WTC11 (cell line): ENCODE data around the gene UTP3.

Experiments
- CREB1 ChIP-seq: sonication (generic); formaldehyde crosslinking; IDR thresholded peaks from 2 replicates; pipeline ENCODE4 v1.8.0; 2023; ENCODE audit warnings: mild to moderate bottlenecking, missing genetic modification reagents
- JUN ChIP-seq: sonication (generic); formaldehyde crosslinking; IDR thresholded peaks from 2 replicates; pipeline ENCODE4 v1.8.0; 2023; ENCODE audit warnings: mild to moderate bottlenecking, missing genetic modification reagents
- MAX ChIP-seq: sonication (generic); formaldehyde crosslinking; IDR thresholded peaks from 2 replicates; pipeline ENCODE4 v1.8.0; 2022; ENCODE audit warnings: mild to moderate bottlenecking, missing genetic modification reagents
- NFYB ChIP-seq: sonication (generic); formaldehyde crosslinking; conservative IDR thresholded peaks from 2 replicates; pipeline ENCODE4 v1.8.0; 2022; ENCODE audit warnings: low read depth, missing genetic modification reagents
- PRRX2 ChIP-seq: fragments of 250-450 bp; sonication (Bioruptor Pico); IDR thresholded peaks from 2 replicates; pipeline ENCODE4 v1.8.0; 2021; ENCODE audit warnings: mild to moderate bottlenecking
- ZNF121 ChIP-seq: sonication (generic); formaldehyde crosslinking; IDR thresholded peaks from 2 replicates; pipeline ENCODE4 v1.8.0; 2023; ENCODE audit warnings: missing genetic modification reagents

- no peak for TF ChIP-seq JUN
- no peak for TF ChIP-seq MAX (CRISPR knock-in tag)
- TF ChIP-seq ZNF121 (CRISPR knock-in tag), result no peak
- TF ChIP-seq PRRX2 (CRISPR knock-in tag), result no peak
- TF ChIP-seq NFYB (CRISPR knock-in tag), result no peak
- no peak for TF ChIP-seq CREB1 (CRISPR knock-in tag)
Measured at GRCh38 chr4:70704931-70705182, 16.5 kb downstream of the UTP3 start.
